Superior temporal gyrus (tissue), 1 donor: ENCODE results near the gene ADAMTS19.

Experiments
- DNase-seq: peaks from one replicate; pipeline ENCODE4 v3.0.0-alpha.2; 2016; ENCODE audit errors: extremely low spot score

The ADAMTS19 gene

DNA sequence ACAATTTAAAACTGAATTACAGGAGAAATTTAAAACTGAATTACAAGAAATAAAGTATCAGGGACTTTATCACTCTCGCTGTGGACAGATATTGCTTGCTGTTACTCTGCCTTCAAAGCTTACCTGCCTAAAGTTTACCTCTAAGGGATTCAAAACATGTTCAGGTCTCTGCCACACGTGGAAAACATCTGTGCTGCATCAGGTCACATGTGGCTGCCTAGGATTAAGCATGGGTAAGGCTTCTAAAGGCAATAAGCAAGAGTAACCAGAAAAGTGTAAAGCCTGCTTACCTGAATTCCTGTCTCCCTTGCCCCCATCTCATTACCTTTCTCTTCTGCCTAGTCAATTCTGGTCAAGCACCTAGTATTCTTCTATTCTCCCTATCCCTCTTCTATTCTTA lies 306.7 kb downstream of the ADAMTS19 start:
- DNase-seq: no peak

DNA sequence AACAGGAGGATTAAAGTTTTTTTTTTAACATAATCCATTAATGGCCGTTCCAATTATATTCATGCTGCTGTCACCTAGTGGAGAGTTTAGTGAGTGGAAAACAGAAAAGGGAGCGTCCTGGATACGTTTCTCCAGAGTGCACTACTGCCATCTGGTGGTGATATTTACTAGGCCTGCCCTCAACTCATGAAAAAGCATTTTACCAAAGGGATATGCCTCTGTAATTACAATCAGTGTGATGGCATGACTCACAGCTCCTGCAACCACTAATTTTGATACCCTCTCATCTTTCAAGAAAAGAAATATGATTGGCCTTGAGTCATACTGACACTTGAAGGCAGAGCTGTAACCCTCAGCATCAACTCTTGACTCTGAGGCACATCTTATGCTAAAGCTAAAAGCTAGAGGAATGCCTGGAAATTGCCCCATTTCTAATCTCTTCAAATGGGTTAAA lies 307.9 kb downstream of the ADAMTS19 start:
- DNase-seq: peak; percentile 99

DNA sequence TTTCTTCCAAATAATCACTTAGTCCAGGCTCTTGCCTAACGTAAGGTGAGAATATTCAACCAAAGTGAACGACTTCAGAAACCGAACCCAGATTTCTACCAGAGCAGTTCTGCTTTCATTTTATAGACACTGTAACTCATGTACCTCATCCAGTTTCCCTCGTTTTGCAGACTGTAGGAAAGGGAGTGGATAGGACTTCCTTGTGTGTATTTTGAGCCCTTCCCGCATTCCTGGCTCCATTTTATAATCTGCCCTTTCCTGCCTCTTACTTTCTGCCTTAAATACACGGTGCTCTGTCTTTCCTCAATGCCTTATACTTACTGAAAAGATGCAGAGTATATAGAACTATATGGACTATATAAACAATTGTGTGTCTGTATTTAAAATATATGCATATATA lies 308.6 kb downstream of the ADAMTS19 start:
- DNase-seq: no peak

DNA sequence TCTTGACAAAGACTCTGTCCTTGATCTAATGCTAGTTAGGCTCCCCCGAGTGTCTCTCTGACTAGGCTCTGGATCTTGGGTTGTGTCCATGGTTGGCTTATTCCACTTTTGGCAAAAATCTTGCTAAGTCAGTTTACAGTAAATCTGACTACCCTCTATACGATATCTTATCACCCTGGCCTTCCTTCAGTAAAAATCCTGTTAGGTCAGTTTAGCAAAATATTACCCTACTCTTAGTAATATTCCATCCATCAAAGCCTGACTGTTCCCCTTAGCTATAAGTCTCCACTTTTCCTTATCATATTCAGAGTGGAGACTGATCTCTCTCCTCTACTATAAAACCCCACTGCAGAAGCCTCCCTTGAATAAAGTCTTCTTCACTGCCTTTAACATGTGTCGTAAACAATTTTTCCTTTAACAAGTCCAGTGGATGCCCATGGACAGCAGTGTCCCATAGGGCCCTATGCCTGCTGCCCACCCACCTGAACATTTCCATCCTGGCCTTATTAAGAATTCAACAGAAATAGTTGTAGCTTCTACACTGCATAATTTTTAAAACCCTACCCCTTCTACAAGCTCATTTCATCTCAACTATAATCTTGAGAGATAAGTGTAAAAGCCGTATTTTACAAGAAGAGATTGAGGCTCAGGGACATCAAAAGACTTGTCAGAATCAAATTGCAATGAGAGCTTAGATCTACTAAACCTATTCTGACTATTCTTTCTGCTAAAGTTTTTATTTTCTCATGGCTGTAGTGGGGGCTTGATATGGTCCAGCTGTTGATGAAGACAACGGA lies 310.1 kb downstream of the ADAMTS19 start:
- DNase-seq: no peak

DNA sequence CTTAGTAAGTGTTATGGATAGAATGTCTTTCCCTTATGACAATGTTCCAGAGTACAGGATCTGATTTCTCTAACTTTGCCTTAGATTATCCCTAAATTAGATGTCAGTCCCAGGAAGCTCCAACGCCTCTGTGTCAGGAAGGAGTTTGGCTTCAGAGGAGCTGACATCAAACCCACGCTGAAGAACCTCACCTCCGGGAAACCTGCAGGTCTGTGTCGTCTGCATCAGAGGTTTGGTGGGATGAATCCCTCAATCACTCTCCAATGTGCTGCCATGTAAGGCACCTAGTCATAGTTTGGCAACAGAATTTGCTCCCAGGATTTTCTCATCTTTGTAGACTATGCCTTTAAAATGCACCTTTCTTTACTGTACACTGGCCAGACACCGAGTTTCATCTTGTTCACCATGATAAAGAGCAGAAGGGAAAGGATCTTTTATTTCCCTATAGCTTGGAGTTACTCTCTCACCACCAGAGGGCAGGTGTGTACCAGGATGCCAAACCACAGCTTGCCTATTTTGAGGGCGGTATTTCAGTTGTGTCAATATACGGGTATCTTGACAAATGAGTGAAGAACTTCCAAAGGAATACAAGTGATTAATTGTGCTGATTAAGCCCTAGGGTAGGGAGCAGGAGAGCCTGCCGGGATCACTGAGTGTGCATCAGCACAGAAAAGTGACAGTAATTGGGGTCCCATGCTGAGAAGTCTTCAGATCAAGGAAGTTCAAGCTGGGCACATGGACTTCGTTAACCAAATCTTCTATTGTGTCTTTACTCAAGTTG lies 311.1 kb downstream of the ADAMTS19 start:
- DNase-seq: peak; percentile 93

DNA sequence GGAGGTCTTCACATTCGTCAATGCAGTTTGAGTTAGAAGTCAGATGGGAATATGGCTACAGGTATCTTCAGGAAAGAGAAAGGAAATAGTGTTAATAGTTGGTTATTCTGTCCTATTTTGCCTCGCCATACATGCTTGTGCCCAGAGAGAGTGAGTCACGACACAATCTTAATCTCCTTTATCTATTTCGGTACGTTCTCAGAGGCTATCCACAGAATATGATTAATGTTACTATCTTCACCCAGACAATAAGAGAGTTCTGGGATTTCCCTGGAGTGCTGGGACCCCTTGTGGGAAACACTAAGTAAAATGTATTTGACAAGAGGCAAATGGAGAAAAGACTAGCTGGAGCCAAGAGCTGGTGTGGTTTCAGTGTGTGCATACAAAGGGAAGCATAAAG lies 313.3 kb downstream of the ADAMTS19 start:
- DNase-seq: no peak

DNA sequence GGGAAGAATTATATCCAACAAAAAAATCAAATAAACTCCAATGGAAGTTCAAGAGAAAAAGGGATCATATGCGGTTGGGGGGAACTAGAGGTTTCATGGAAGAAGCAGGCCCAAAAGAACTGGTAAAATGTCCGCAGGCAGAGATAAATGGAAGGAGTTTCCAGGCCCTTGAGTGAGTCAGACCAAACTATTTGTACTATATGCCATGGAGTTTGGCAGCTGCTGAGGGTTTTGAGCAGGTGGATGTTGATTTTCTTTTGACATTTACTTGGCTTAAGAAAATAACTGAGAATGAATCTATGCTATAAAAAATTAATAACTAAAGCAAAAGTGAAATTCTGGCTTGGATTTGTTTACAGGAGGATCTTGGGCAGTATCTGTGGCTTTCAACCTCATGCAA lies 321.5 kb downstream of the ADAMTS19 start:
- no peak for DNase-seq
